NCI-H82 treated with DMSO at 0.1 percent for 48 hours (cell line): ENCODE results near the gene LAYN.
A peak's percentile ranks its signal among the peaks of the same experiment; 100 is the strongest.

Source experiments
- DNase-seq: peaks from one replicate; lab custom pipeline; 2025; ENCODE audit not compliant: unreplicated experiment; lab: John Stamatoyannopoulos, UW

The LAYN gene

GRCh38 chr11:111561306-111561705 lies 20.8 kb downstream of the LAYN start:
- DNase-seq, result no peak

GRCh38 chr11:111561791-111562325 lies 21.3 kb downstream of the LAYN start:
- DNase-seq, result no peak

- no peak for DNase-seq
These were observed 22.3 kb downstream of the LAYN start for GRCh38 chr11:111562692-111563389.

GRCh38 chr11:111565114-111565720 lies 24.7 kb downstream of the LAYN start:
- peak; percentile 14 for DNase-seq

GRCh38 chr11:111566324-111566723 lies 25.8 kb downstream of the LAYN start:
- no peak for DNase-seq

- no peak for DNase-seq
These were observed 29.0 kb downstream of the LAYN start for GRCh38 chr11:111569476-111569875.

GRCh38 chr11:111570796-111571195 lies 30.3 kb downstream of the LAYN start:
- no peak for DNase-seq

- no peak for DNase-seq
These were observed 31.4 kb downstream of the LAYN start for GRCh38 chr11:111571829-111572501.

- DNase-seq, result no peak
These were observed 32.1 kb downstream of the LAYN start for GRCh38 chr11:111572581-111572980.

GRCh38 chr11:111573821-111574249 lies 33.3 kb downstream of the LAYN start:
- no peak for DNase-seq

GRCh38 chr11:111574373-111575225 lies 34.1 kb downstream of the LAYN start:
- DNase-seq, result no peak

- no peak for DNase-seq
These were observed 35.2 kb downstream of the LAYN start for GRCh38 chr11:111575740-111576139.

- no peak for DNase-seq
These were observed 37.3 kb downstream of the LAYN start for GRCh38 chr11:111577821-111578220.

GRCh38 chr11:111581341-111581740 lies 40.8 kb downstream of the LAYN start:
- no peak for DNase-seq

GRCh38 chr11:111582163-111582562 lies 41.6 kb downstream of the LAYN start:
- DNase-seq, result no peak

GRCh38 chr11:111582881-111583280 lies 42.4 kb downstream of the LAYN start:
- DNase-seq, result no peak

GRCh38 chr11:111585371-111585770 lies 44.9 kb downstream of the LAYN start:
- no peak for DNase-seq

GRCh38 chr11:111586388-111586831 lies 45.9 kb downstream of the LAYN start:
- DNase-seq, result peak; percentile 30

GRCh38 chr11:111589114-111589513 lies 48.6 kb downstream of the LAYN start:
- no peak for DNase-seq

- no peak for DNase-seq
These were observed 49.5 kb downstream of the LAYN start for GRCh38 chr11:111589886-111590499.
